ENCODE measurements around the gene NEUROG3. TPM values are rescaled to one million over a fixed set of nuclear protein-coding genes. Genes with fewer than 3 reads are reported as not detected.
A peak's percentile ranks its signal among the peaks of the same experiment; 100 is the strongest.

NEUROG3 gene
- total RNA-seq, 1 donor from 2014 or later = not detected

- Mint-ChIP-seq H3K27me3 (ENCODE audit: unreplicated experiment) (peaks cover 36% of the 10 kb centered on the region), H3K36me3 (ENCODE audit: low read depth, unreplicated experiment) (no peaks in the 10 kb centered on the region), H3K9me3 (ENCODE audit: unreplicated experiment) (no peaks in the 10 kb centered on the region), H3K4me3 (ENCODE audit: unreplicated experiment) (peak overlapping the region; percentile 86), H3K4me1 (ENCODE audit: unreplicated experiment) (peaks cover 39% of the 10 kb centered on the region), H3K27ac (ENCODE audit: unreplicated experiment) (no peak overlapping the region)
- TF ChIP-seq, protein P1, sequence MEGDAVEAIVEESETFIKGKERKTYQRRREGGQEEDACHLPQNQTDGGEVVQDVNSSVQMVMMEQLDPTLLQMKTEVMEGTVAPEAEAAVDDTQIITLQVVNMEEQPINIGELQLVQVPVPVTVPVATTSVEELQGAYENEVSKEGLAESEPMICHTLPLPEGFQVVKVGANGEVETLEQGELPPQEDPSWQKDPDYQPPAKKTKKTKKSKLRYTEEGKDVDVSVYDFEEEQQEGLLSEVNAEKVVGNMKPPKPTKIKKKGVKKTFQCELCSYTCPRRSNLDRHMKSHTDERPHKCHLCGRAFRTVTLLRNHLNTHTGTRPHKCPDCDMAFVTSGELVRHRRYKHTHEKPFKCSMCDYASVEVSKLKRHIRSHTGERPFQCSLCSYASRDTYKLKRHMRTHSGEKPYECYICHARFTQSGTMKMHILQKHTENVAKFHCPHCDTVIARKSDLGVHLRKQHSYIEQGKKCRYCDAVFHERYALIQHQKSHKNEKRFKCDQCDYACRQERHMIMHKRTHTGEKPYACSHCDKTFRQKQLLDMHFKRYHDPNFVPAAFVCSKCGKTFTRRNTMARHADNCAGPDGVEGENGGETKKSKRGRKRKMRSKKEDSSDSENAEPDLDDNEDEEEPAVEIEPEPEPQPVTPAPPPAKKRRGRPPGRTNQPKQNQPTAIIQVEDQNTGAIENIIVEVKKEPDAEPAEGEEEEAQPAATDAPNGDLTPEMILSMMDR (IDR thresholded peaks at IDR 0.05; ENCODE audit: unreplicated experiment) = no peak
- no peak for DNase-seq (ENCODE audit: low spot score)
Measured at GRCh38 chr10:69572159-69573055, 815 bp downstream of the NEUROG3 start.

GRCh38 chr10:69571618-69572158 is 1.5 kb downstream of the NEUROG3 start:
- TF ChIP-seq, protein P1 (IDR thresholded peaks at IDR 0.05; ENCODE audit: unreplicated experiment) = no peak
- peak overlapping the region; percentile 70 for H3K4me3 Mint-ChIP-seq (ENCODE audit: unreplicated experiment)
- H3K27ac Mint-ChIP-seq (ENCODE audit: unreplicated experiment) = peak overlapping the region; percentile 58
- no peak for DNase-seq (ENCODE audit: low spot score)
- no peaks in the 10 kb centered on the region for H3K36me3 Mint-ChIP-seq (ENCODE audit: low read depth, unreplicated experiment)
- H3K27me3 Mint-ChIP-seq (ENCODE audit: unreplicated experiment) = peaks cover 31% of the 10 kb centered on the region
- peaks cover 33% of the 10 kb centered on the region for H3K4me1 Mint-ChIP-seq (ENCODE audit: unreplicated experiment)
- H3K9me3 Mint-ChIP-seq (ENCODE audit: unreplicated experiment) = no peaks in the 10 kb centered on the region

GRCh38 chr10:69570050-69570816 is 3.0 kb downstream of the NEUROG3 start:
- Mint-ChIP-seq H3K27me3 (ENCODE audit: unreplicated experiment) (peaks cover 31% of the 10 kb centered on the region), H3K36me3 (ENCODE audit: low read depth, unreplicated experiment) (no peaks in the 10 kb centered on the region), H3K9me3 (ENCODE audit: unreplicated experiment) (no peaks in the 10 kb centered on the region), H3K4me1 (ENCODE audit: unreplicated experiment) (peaks cover 25% of the 10 kb centered on the region), H3K27ac (ENCODE audit: unreplicated experiment) (no peak overlapping the region), H3K4me3 (ENCODE audit: unreplicated experiment) (no peak overlapping the region)
- TF ChIP-seq, protein P1 (IDR thresholded peaks at IDR 0.05; ENCODE audit: unreplicated experiment) = no peak
- no peak for DNase-seq (ENCODE audit: low spot score)

- TF ChIP-seq, protein P1 (IDR thresholded peaks at IDR 0.05; ENCODE audit: unreplicated experiment) = no peak
- Mint-ChIP-seq H3K4me3 (ENCODE audit: unreplicated experiment) (no peak overlapping the region), H3K36me3 (ENCODE audit: low read depth, unreplicated experiment) (no peaks in the 10 kb centered on the region), H3K27ac (ENCODE audit: unreplicated experiment) (no peak overlapping the region), H3K4me1 (ENCODE audit: unreplicated experiment) (peaks cover 17% of the 10 kb centered on the region), H3K9me3 (ENCODE audit: unreplicated experiment) (no peaks in the 10 kb centered on the region), H3K27me3 (ENCODE audit: unreplicated experiment) (peaks cover 28% of the 10 kb centered on the region)
- DNase-seq (ENCODE audit: low spot score) = no peak
Measured at GRCh38 chr10:69569396-69569934, 3.8 kb downstream of the NEUROG3 start.

Data from endothelial cell (in vitro differentiated cells).